HG03039 (cell line): ENCODE measurements around the gene SP9.

Experiments
- ATAC-seq: cut with Tn5 transposase; IDR thresholded peaks from one replicate; pipeline ENCODE4 v1.9.1; 2021; ENCODE audit warnings: mild to moderate bottlenecking, moderate library complexity; ENCODE audit not compliant: unreplicated experiment

The SP9 gene

GRCh38 chr2:174333372-174334277 lies 1.1 kb upstream of the SP9 start:
- no peak for ATAC-seq

GRCh38 chr2:174334278-174334715 lies 457 bp upstream of the SP9 start:
- no peak for ATAC-seq

GRCh38 chr2:174335254-174335987 lies 667 bp downstream of the SP9 start:
- ATAC-seq = no peak

GRCh38 chr2:174335988-174336500 lies 1.3 kb downstream of the SP9 start:
- ATAC-seq = no peak

DNA sequence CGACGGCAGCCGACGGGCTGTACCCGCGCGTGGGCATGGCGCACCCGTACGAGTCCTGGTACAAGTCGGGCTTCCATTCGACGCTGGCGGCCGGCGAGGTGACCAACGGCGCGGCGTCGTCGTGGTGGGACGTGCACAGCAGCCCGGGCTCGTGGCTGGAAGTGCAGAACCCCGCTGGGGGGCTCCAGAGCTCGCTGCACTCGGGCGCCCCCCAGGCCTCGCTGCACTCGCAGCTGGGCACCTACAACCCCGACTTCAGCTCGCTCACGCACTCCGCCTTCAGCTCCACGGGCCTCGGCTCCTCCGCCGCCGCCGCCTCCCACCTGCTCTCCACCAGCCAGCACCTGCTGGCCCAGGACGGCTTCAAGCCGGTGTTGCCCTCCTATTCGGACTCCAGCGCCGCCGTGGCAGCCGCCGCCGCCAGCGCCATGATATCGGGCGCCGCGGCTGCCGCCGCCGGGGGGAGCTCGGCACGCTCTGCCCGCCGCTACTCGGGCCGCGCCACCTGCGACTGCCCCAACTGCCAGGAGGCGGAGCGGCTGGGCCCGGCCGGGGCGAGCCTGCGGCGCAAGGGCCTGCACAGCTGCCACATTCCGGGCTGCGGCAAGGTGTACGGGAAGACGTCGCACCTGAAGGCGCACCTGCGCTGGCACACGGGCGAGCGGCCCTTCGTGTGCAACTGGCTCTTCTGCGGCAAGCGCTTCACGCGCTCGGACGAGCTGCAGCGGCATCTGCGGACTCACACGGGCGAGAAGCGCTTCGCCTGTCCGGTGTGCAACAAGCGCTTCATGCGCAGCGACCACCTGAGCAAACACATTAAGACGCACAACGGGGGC lies 2.0 kb downstream of the SP9 start:
- ATAC-seq = no peak

GRCh38 chr2:174337337-174338146 lies 2.8 kb downstream of the SP9 start:
- ATAC-seq = no peak

GRCh38 chr2:174338147-174338605 lies 3.4 kb downstream of the SP9 start:
- no peak for ATAC-seq

DNA sequence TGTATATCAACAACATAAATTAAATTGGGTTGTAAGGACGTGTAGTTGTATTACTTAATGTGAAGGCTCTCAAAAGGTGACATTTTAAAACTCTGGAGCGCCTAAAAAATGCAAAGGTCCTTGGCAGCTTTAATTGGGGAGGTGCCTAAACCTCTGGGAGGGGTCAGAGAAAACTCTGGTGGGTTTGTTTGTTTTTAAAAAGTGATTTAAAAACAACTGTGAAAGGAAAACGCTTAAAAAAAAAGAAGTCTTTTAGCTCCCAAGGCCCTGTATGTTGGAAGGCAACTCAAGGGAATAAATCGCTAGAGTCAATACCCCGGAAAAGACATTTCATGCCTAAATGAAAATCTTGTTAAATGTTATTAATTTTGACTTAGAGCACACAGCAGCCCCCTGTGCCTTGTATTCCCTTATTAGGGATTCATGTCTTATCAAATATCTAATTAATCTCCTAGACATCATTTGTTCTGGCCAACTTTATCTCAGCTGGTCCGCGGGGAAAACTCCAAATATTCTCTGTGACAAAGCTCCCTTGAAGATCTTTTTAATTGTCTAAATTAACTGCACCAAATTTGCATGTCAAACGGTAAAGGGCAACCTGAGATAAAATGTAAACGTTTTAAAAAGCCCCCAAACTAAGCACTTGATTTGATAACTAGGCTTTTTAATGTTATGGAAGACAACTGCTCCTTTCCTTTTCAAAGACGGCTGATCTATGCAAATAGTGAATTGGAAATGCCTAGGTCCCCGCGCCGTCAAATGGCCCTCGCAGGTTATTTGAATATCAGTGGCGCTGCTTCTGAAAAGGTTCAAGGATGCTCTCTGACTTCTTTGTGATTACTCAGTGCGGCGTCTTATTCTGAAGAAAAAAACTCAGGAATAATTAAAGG lies 4.2 kb downstream of the SP9 start:
- ATAC-seq = no peak

- ATAC-seq = no peak
Measured at GRCh38 chr2:174339561-174340399, 5.0 kb downstream of the SP9 start.

GRCh38 chr2:174340400-174341292 lies 5.9 kb downstream of the SP9 start:
- no peak for ATAC-seq

- ATAC-seq = peak; percentile 41
Measured at GRCh38 chr2:174341293-174341994, 6.7 kb downstream of the SP9 start.

- no peak for ATAC-seq
Measured at GRCh38 chr2:174341995-174342685, 7.4 kb downstream of the SP9 start.

DNA sequence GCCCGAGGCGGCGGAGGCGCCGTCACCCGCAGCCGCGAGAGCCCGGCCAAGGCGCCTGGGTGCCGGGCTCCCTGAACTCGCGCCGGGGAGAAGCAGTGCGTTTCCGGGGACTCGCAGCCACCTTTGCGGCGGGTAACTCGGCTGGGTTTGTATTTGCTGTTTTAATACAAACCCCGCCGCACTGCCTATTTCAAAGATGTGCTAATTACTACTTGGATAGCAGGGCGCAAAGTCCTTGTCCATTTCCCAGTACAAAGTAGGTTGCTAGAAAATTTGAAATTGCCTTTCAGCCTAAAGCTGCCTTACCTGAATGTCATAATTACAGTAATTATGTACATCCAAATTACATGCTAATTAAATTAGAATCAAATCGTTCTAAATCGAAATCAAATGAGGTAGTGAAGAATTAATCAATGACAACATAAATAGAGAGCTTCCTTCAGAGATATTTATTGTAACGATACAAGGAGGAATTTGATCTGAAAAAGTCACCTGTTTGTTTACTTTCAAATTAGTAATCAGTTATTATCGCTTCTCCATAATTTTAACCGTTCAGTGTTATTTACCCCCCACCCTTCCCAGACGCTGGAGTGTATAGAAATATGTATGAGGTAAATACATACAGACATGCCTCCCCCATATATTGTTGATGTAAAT lies 8.1 kb downstream of the SP9 start:
- no peak for ATAC-seq

DNA sequence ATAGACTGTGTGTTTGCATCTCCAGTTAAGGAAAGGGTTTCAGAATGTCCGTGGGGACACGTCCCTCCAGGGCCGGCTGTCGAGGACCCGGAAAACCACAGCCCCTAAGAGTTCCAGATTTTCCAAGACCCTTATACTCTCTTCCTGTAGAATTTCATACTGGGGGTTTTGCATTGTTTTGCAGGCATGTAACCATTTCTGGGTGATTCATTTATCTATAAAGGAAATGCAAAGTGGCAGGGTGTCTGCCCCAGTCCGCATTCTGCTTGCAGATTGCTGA lies 8.5 kb downstream of the SP9 start:
- no peak for ATAC-seq

DNA sequence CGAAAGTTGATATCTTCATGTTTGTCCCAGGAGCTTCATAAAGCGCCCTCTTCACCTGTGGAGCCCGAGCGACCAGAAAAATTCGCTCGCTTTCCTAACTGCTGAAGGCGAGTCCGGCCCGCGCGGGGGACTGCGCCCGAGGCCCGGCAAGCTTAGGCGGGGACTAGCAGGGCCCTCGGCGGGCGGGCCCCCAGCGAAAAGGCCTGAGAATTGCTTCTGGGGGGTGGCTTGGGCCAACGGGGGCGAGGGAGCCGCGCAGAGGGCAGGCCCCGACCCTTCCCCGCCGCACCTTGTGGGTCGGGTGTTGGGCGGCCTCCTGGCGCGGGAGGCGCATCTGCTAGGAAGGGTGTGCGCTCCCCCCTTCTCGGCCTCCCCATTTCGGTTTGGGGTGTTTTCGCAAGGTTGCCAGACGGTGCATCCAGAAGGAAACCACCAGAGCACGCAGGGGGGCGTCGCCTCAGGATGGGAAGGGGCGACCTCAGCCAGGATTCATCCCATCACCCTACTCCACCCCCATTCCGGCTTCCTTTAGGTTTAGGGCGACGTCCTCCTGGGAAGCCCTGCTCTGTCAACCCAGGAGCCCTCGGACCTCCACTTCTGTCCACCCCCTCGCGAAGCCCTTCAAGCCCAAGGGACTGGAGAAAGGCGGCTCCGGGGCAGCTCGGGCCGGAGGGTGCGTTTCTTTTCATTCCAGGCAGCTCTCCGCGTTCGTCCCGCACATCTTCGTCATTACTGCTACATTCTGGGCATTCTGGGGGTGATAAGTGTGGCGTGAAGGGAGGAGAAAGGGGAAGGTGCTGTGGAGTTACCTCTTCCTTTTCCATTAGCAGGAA lies 9.1 kb downstream of the SP9 start:
- ATAC-seq = no peak
